ENCODE measurements around the gene SV2B.

- TF ChIP-seq POLR2A (IDR thresholded peaks at IDR 0.05): no peak
- no peak for TF ChIP-seq CTCF (IDR thresholded peaks at IDR 0.05)
Measured at GRCh38 chr15:91228890-91229289, 128.8 kb downstream of the SV2B start.

Measured in adrenal gland (tissue), 5 donors.